SU-DHL-6 (cell line): ENCODE data around the gene DBNDD1.

Source experiments
- H2AFZ ChIP-seq: fragments of 200-600 bp; sonication (generic); 2 replicates; pipeline ENCODE4 v1.6.1; 2014; ENCODE audit warnings: low read depth, mild to moderate bottlenecking, moderate library complexity, mixed read lengths, antibody characterized with exemption, low read length; ENCODE audit not compliant: severe bottlenecking
- H3F3A ChIP-seq: fragments of 200-600 bp; shearing (Covaris generic); 2 replicates; pipeline ENCODE4 v1.6.0; 2016; ENCODE audit warnings: antibody characterized with exemption, mild to moderate bottlenecking; ENCODE audit not compliant: insufficient read depth
- H3K27ac ChIP-seq: fragments of 200-600 bp; sonication (generic); 2 replicates; pipeline ENCODE4 v1.5.1; 2016; ENCODE audit warnings: low read depth, mild to moderate bottlenecking, low read length, moderate library complexity, mixed read lengths
- H3K27me3 ChIP-seq: fragments of 200-600 bp; sonication (generic), shearing (Covaris generic); 2 replicates; pipeline ENCODE4 v1.6.0; 2014; ENCODE audit warnings: mild to moderate bottlenecking, low read length
- H3K36me3 ChIP-seq: fragments of 200-600 bp; sonication (generic); 2 replicates; pipeline ENCODE4 v1.6.1; 2014; ENCODE audit warnings: mild to moderate bottlenecking, low read length, mixed read lengths
- H3K4me2 ChIP-seq: fragments of 300-600, 200-600 bp; shearing (Covaris generic), sonication (generic); 2 replicates; pipeline ENCODE4 v1.6.0; 2014; ENCODE audit warnings: low read length, low read depth, mild to moderate bottlenecking; ENCODE audit not compliant: poor library complexity, severe bottlenecking
- H3K4me3 ChIP-seq: fragments of 200-600 bp; sonication (generic); 2 replicates; pipeline ENCODE4 v1.5.1; 2014; ENCODE audit warnings: antibody characterized with exemption, low read length, mild to moderate bottlenecking, mixed read lengths; ENCODE audit not compliant: insufficient read depth, poor library complexity, severe bottlenecking
- H3K79me2 ChIP-seq: fragments of 200-600 bp; sonication (generic); 2 replicates; pipeline ENCODE4 v1.6.1; 2014; ENCODE audit warnings: mild to moderate bottlenecking, low read length, moderate library complexity; ENCODE audit not compliant: insufficient read depth
- H3K9ac ChIP-seq: fragments of 200-600 bp; sonication (generic); 2 replicates; pipeline ENCODE4 v1.7.0; 2014; ENCODE audit warnings: mild to moderate bottlenecking, low read length
- H3K9me2 ChIP-seq: fragments of 200-600 bp; sonication (generic); replicated peaks from 2 replicates; pipeline ENCODE4 v1.6.1; 2014; ENCODE audit warnings: low read length; ENCODE audit not compliant: insufficient read depth
- H3K9me3 ChIP-seq: fragments of 200-600 bp; sonication (generic); 2 replicates; pipeline ENCODE4 v1.6.1; 2014; ENCODE audit warnings: low read length, mixed read lengths; ENCODE audit not compliant: insufficient read depth
- H4K20me1 ChIP-seq: fragments of 200-600 bp; sonication (generic); 2 replicates; pipeline ENCODE4 v1.6.1; 2014; ENCODE audit warnings: low read depth, mild to moderate bottlenecking, antibody characterized with exemption, low read length, moderate library complexity, mixed read lengths
- CTCF ChIP-seq: fragments of 200-600 bp; sonication (generic); IDR thresholded peaks from one replicate; pipeline ENCODE4 v1.5.1; 2017; ENCODE audit warnings: antibody characterized with exemption, mild to moderate bottlenecking, low read length, moderate library complexity; ENCODE audit not compliant: insufficient read depth, poor library complexity, severe bottlenecking
- EZH2phosphoT487 ChIP-seq: fragments of 200-600 bp; sonication (generic), shearing (Covaris generic); conservative IDR thresholded peaks from 2 replicates; pipeline ENCODE4 v1.6.1; 2018; ENCODE audit warnings: mild to moderate bottlenecking, antibody characterized with exemption, low read length, moderate library complexity, mixed read lengths

Gene DBNDD1

GRCh38 chr16:90015586-90016338, 3.5 kb downstream of the DBNDD1 start:
- Histone ChIP-seq H3K9me3 (no peaks in the 10 kb centered on the region), H3K4me3 (no peak overlapping the region), H3K9me2 (no peaks in the 10 kb centered on the region), H3F3A (peaks cover 4% of the 10 kb centered on the region; the same call in 1 of the 2 replicates), H2AFZ (no peak overlapping the region), H3K27me3 (no peaks in the 10 kb centered on the region), H3K79me2 (no peaks in the 10 kb centered on the region), H3K9ac (no peak overlapping the region), H3K36me3 (no peaks in the 10 kb centered on the region), H3K4me2 (no peak overlapping the region), H4K20me1 (no peaks in the 10 kb centered on the region), H3K27ac (no peak overlapping the region)
- no peak for TF ChIP-seq EZH2phosphoT487
- TF ChIP-seq CTCF, result no peak

- no peaks in the 10 kb centered on the region for H4K20me1 ChIP-seq
- TF ChIP-seq CTCF (no peak), EZH2phosphoT487 (no peak)
- H3K79me2 ChIP-seq, result no peaks in the 10 kb centered on the region
- no peaks in the 10 kb centered on the region for H3K36me3 ChIP-seq
- no peak overlapping the region for H3K27ac ChIP-seq
- H3K9me2 ChIP-seq, result no peaks in the 10 kb centered on the region
- no peak overlapping the region for H3K9ac ChIP-seq
- H3K9me3 ChIP-seq, result no peaks in the 10 kb centered on the region
- no peak overlapping the region for H3K4me2 ChIP-seq
- H3K4me3 ChIP-seq, result no peak overlapping the region
- H2AFZ ChIP-seq, result no peak overlapping the region
- no peaks in the 10 kb centered on the region for H3F3A ChIP-seq
- no peaks in the 10 kb centered on the region for H3K27me3 ChIP-seq
Measured at GRCh38 chr16:90012991-90013745, 6.1 kb downstream of the DBNDD1 start.

- H3K9me2 ChIP-seq, result no peaks in the 10 kb centered on the region
- no peaks in the 10 kb centered on the region for H3K27me3 ChIP-seq
- no peaks in the 10 kb centered on the region for H3K36me3 ChIP-seq
Measured at GRCh38 chr16:90011908-90012501, 7.3 kb downstream of the DBNDD1 start.

More at GRCh38 chr16:90011908-90012501, 7.3 kb downstream of the DBNDD1 start:
- no peak overlapping the region for H3K4me3 ChIP-seq
- H3K27ac ChIP-seq, result no peak overlapping the region
- H3K79me2 ChIP-seq, result no peaks in the 10 kb centered on the region
- no peak overlapping the region for H3K9ac ChIP-seq
- no peaks in the 10 kb centered on the region for H4K20me1 ChIP-seq
- no peaks in the 10 kb centered on the region for H3F3A ChIP-seq
- H3K4me2 ChIP-seq, result no peak overlapping the region
- no peak for TF ChIP-seq CTCF
- TF ChIP-seq EZH2phosphoT487, result no peak
- no peak overlapping the region for H2AFZ ChIP-seq
- no peaks in the 10 kb centered on the region for H3K9me3 ChIP-seq
